H9 (cell line): ENCODE results near the gene SETDB1. TPM values are rescaled to one million over a fixed set of nuclear protein-coding genes. Genes with fewer than 3 reads are reported as not detected.

Experiments used
- DNase-seq: peaks from one replicate; pipeline ENCODE4 v3.0.0-alpha.2; 2017
- H2AFZ ChIP-seq: one replicate; pipeline ENCODE4 v1.6.1; 2013; ENCODE audit warnings: mild to moderate bottlenecking, low read length, control low read depth, moderate library complexity
- H2AK5ac ChIP-seq: 2 replicates; pipeline ENCODE4 v1.6.1; 2013; ENCODE audit warnings: low read length, control low read depth, mixed read lengths; ENCODE audit not compliant: insufficient read length
- H2BK120ac ChIP-seq: one replicate; pipeline ENCODE4 v1.6.1; 2013; ENCODE audit warnings: low read depth, mild to moderate bottlenecking, low read length, control low read depth, inconsistent platforms; ENCODE audit not compliant: poor library complexity, severe bottlenecking
- H2BK12ac ChIP-seq: 2 replicates; pipeline ENCODE4 v1.6.1; 2013; ENCODE audit warnings: low read length, control low read depth, mixed read lengths, low read depth; ENCODE audit not compliant: insufficient read length
- H2BK15ac ChIP-seq: 2 replicates; pipeline ENCODE4 v1.6.1; 2013; ENCODE audit warnings: low read depth, low read length, control low read depth
- H2BK20ac ChIP-seq: one replicate; pipeline ENCODE4 v1.6.1; 2013; ENCODE audit warnings: low read depth, mild to moderate bottlenecking, low read length, control low read depth, inconsistent platforms; ENCODE audit not compliant: poor library complexity, severe bottlenecking
- H2BK5ac ChIP-seq: 2 replicates; pipeline ENCODE4 v1.6.1; 2013; ENCODE audit warnings: low read length, control low read depth, mixed read lengths; ENCODE audit not compliant: insufficient read length
- H3K14ac ChIP-seq: 2 replicates; pipeline ENCODE4 v1.6.1; 2013; ENCODE audit warnings: low read length, control low read depth; ENCODE audit not compliant: insufficient read depth
- H3K18ac ChIP-seq: 2 replicates; pipeline ENCODE4 v1.6.1; 2013; ENCODE audit warnings: low read depth, mild to moderate bottlenecking, mixed read lengths, low read length, control low read depth; ENCODE audit not compliant: insufficient read length
- H3K23ac ChIP-seq: 2 replicates; pipeline ENCODE4 v1.6.1; 2013; ENCODE audit warnings: low read length, control low read depth, mixed read lengths, low read depth; ENCODE audit not compliant: insufficient read length
- H3K23me2 ChIP-seq: 2 replicates; pipeline ENCODE4 v1.6.1; 2013; ENCODE audit warnings: low read depth, mild to moderate bottlenecking, mixed read lengths, low read length, control low read depth; ENCODE audit not compliant: insufficient read length, poor library complexity, severe bottlenecking
- H3K27ac ChIP-seq: 2 replicates; pipeline ENCODE4 v1.5.1; 2013; ENCODE audit warnings: low read length, control low read depth, mixed read lengths, low read depth; ENCODE audit not compliant: insufficient read length
- H3K27me3 ChIP-seq: 2 replicates; pipeline ENCODE4 v1.6.1; 2013; ENCODE audit warnings: low read length, control low read depth, inconsistent platforms; ENCODE audit not compliant: insufficient read depth
- H3K4ac ChIP-seq: 2 replicates; pipeline ENCODE4 v1.6.1; 2013; ENCODE audit warnings: low read depth, mild to moderate bottlenecking, control low read depth, inconsistent platforms, low read length, moderate library complexity
- H3K4me1 ChIP-seq: 2 replicates; pipeline ENCODE4 v1.6.1; 2013; ENCODE audit warnings: low read length, control low read depth, inconsistent platforms; ENCODE audit not compliant: insufficient read depth
- H3K4me2 ChIP-seq: 2 replicates; pipeline ENCODE4 v1.6.1; 2013; ENCODE audit warnings: low read length, control low read depth, mixed read lengths; ENCODE audit not compliant: insufficient read length, insufficient read depth
- H3K56ac ChIP-seq: 2 replicates; pipeline ENCODE4 v1.6.1; 2013; ENCODE audit warnings: low read depth, mild to moderate bottlenecking, mixed read lengths, low read length, control low read depth; ENCODE audit not compliant: insufficient read length
- H3K79me1 ChIP-seq: 2 replicates; pipeline ENCODE4 v1.6.1; 2013; ENCODE audit warnings: low read depth, mild to moderate bottlenecking, moderate library complexity, low read length, control low read depth, inconsistent platforms; ENCODE audit not compliant: insufficient read depth, poor library complexity, severe bottlenecking
- H3K79me2 ChIP-seq: 2 replicates; pipeline ENCODE4 v1.6.1; 2013; ENCODE audit warnings: low read length, control low read depth, inconsistent platforms; ENCODE audit not compliant: insufficient read depth
- H3K9ac ChIP-seq: 2 replicates; pipeline ENCODE4 v1.6.1; 2013; ENCODE audit warnings: low read length, control low read depth, mixed read lengths; ENCODE audit not compliant: insufficient read length; ENCODE audit errors: extremely low read depth
- H3K9me3 ChIP-seq: one replicate; pipeline ENCODE4 v1.6.1; 2013; ENCODE audit warnings: low read depth, low read length, inconsistent platforms; ENCODE audit not compliant: control insufficient read depth
- H3T11ph ChIP-seq: one replicate; pipeline ENCODE4 v1.6.1; 2013; ENCODE audit warnings: mild to moderate bottlenecking, low read length, control low read depth, inconsistent platforms
- H4K20me1 ChIP-seq: one replicate; pipeline ENCODE4 v1.6.1; 2013; ENCODE audit not compliant: control insufficient read depth, insufficient read length, insufficient read depth
- H4K5ac ChIP-seq: 2 replicates; pipeline ENCODE4 v1.6.1; 2013; ENCODE audit warnings: low read depth, mild to moderate bottlenecking, mixed read lengths, low read length, control low read depth; ENCODE audit not compliant: insufficient read length
- H4K8ac ChIP-seq: replicated peaks from 2 replicates; pipeline ENCODE4 v1.6.1; 2013; ENCODE audit warnings: low read length, control low read depth, mixed read lengths, low read depth; ENCODE audit not compliant: insufficient read length
- H4K91ac ChIP-seq: 2 replicates; pipeline ENCODE4 v1.6.1; 2013; ENCODE audit warnings: low read depth, mild to moderate bottlenecking, moderate library complexity, mixed read lengths, low read length, control low read depth; ENCODE audit not compliant: insufficient read length
- H3K27ac Mint-ChIP-seq, 3 experiments: 2 replicates in 2 of 3; 3 replicates in 1 of 3; pipeline ENCODE4 v1.8.0; 2020 to 2021; ENCODE audit warnings: mixed read lengths in 3 of 3, mild to moderate bottlenecking in 1 of 3, moderate library complexity in 1 of 3
- H3K27me3 Mint-ChIP-seq: 2 replicates; pipeline ENCODE4 v1.8.0; 2021; ENCODE audit warnings: low read depth, mild to moderate bottlenecking, moderate library complexity, mixed read lengths
- H3K36me3 Mint-ChIP-seq, 3 experiments: 2 replicates in 2 of 3; 3 replicates in 1 of 3; pipeline ENCODE4 v1.8.0; 2020 to 2021; ENCODE audit warnings: low read depth in 3 of 3, mixed read lengths in 3 of 3; ENCODE audit not compliant: insufficient read depth in 1 of 3
- H3K4me1 Mint-ChIP-seq, 2 experiments: 2 replicates each; pipeline ENCODE4 v1.8.0; 2020; ENCODE audit warnings: mixed read lengths in 2 of 2
- H3K4me3 Mint-ChIP-seq, 2 experiments: 2 replicates in 1 of 2; 3 replicates in 1 of 2; pipeline ENCODE4 v1.8.0; 2020 to 2021; ENCODE audit warnings: mild to moderate bottlenecking in 2 of 2, mixed read lengths in 2 of 2, moderate library complexity in 1 of 2
- H3K9me3 Mint-ChIP-seq, 2 experiments: 2 replicates in 1 of 2; 3 replicates in 1 of 2; pipeline ENCODE4 v1.8.0; 2020; ENCODE audit warnings: mild to moderate bottlenecking in 2 of 2, mixed read lengths in 2 of 2, moderate library complexity in 1 of 2
- CTCF ChIP-seq: fragments of 200-600 bp; sonication (generic); conservative IDR thresholded peaks from 3 replicates; pipeline ENCODE4 v1.8.0; 2021; ENCODE audit warnings: antibody characterized with exemption, mild to moderate bottlenecking
- WGBS: extraction: QIAGEN DNeasy Blood & Tissue Kit; methylation state at CpG from one replicate; pipeline ENCODE4 v1.1.7; 2013; ENCODE audit warnings: missing lambda C conversion rate, low lambda C conversion rate, mixed read lengths; ENCODE audit not compliant: insufficient read length; ENCODE audit errors: extremely low coverage; 5-methylcytosine and 5-hydroxymethylcytosine counted together
- total RNA-seq: library from RNA; stranded (reverse); gene quantifications from 2 replicates; pipeline ENCODE4 v1.2.1, GENCODE V29; 2021

The SETDB1 gene
- total RNA-seq, 1 experiment from 2014 or later, result 62.1 TPM

- H3K79me1 ChIP-seq, result no peaks in the 10 kb centered on the region
- peak within 1 kb of the TSS; percentile 97 to 99 for H3K4me3 Mint-ChIP-seq
- H2BK5ac ChIP-seq, result no peak within 1 kb of the TSS
- H3K9ac ChIP-seq, result peak within 1 kb of the TSS; percentile 83
- WGBS, result no CpG with 5 or more reads among the region's 69 CpGs
- H2AK5ac ChIP-seq, result no peak within 1 kb of the TSS
- no peak for TF ChIP-seq CTCF
- no peaks in the 10 kb centered on the region; the same call in 1 of the 2 replicates for H3K79me2 ChIP-seq
- H3K4ac ChIP-seq, result peak within 1 kb of the TSS; percentile 78
- no peak within 1 kb of the TSS for H3K56ac ChIP-seq
- H2BK12ac ChIP-seq, result peak within 1 kb of the TSS; percentile 64
- H4K91ac ChIP-seq, result no peak within 1 kb of the TSS
- H3K9me3 Mint-ChIP-seq, result no peaks in the 10 kb centered on the region; a peak in 2 of 5 replicates
- peak; percentile 96 for DNase-seq
- H3K9me3 ChIP-seq, result no peaks in the 10 kb centered on the region
- H2BK20ac ChIP-seq, result peak within 1 kb of the TSS; percentile 33
- no peak within 1 kb of the TSS for H4K5ac ChIP-seq
- no peaks in the 10 kb centered on the region for H3K27me3 ChIP-seq
- peak within 1 kb of the TSS; percentile 77 for H3K4me2 ChIP-seq
- H4K20me1 ChIP-seq, result no peaks in the 10 kb centered on the region
- H3K27ac ChIP-seq, result peak within 1 kb of the TSS; percentile 4
- H3K36me3 Mint-ChIP-seq, result no peaks in the 10 kb centered on the region
- peaks cover 5% of the 10 kb centered on the region; the same call in 1 of the 2 replicates for H3K4me1 ChIP-seq
- H3K18ac ChIP-seq, result peak within 1 kb of the TSS; percentile 71
- H3K27me3 Mint-ChIP-seq, result no peaks in the 10 kb centered on the region; the same call in 1 of the 2 replicates
- peak within 1 kb of the TSS; percentile 82 for H3K14ac ChIP-seq
- H3K27ac Mint-ChIP-seq, result peak within 1 kb of the TSS; percentile 96 to 98 (median 97)
- H3T11ph ChIP-seq, result peak within 1 kb of the TSS; percentile 92
- no peak within 1 kb of the TSS for H2BK15ac ChIP-seq
- H3K23me2 ChIP-seq, result peaks cover 13% of the 10 kb centered on the region
- H2AFZ ChIP-seq, result peak within 1 kb of the TSS; percentile 7
- H3K23ac ChIP-seq, result no peak within 1 kb of the TSS
- peak within 1 kb of the TSS; percentile 97 for H2BK120ac ChIP-seq
- H4K8ac ChIP-seq, result no peak within 1 kb of the TSS
- H3K4me1 Mint-ChIP-seq, result peaks cover 35 to 41% of the 10 kb centered on the region in 2 experiments
Observed at GRCh38 chr1:151008244-151009205, 82.4 kb downstream of the SETDB1 start, which contains the start of gene PRUNE1. PRUNE1 (plus strand) TSS chr1:151008449; CDS start chr1:151008633, 184 bp downstream.
